CD4-positive, alpha-beta T cell treated with Interleukin-10 for 1 hour (primary cell): ENCODE results near the gene TARBP1.
"Not testable (repeated sequence)": the region's sequence is repeated elsewhere in the genome, so short reads cannot be mapped to it uniquely, and the experiment has no call there.

ENCODE experiments used
- DNase-seq: peaks from one replicate; pipeline ENCODE4 v3.0.0-alpha.2; 2020

TARBP1 gene

GRCh38 chr1:234430691-234431090 lies 48.3 kb downstream of the TARBP1 start:
- DNase-seq: no peak

- no peak for DNase-seq
Observed at GRCh38 chr1:234429434-234429806, 49.6 kb downstream of the TARBP1 start.

- DNase-seq: no peak
Observed at GRCh38 chr1:234427950-234428646, 50.9 kb downstream of the TARBP1 start.

- no peak for DNase-seq
Observed at GRCh38 chr1:234413990-234414389, 65.0 kb downstream of the TARBP1 start.

GRCh38 chr1:234413485-234413884 lies 65.5 kb downstream of the TARBP1 start:
- no peak for DNase-seq

GRCh38 chr1:234412830-234413229 lies 66.1 kb downstream of the TARBP1 start:
- no peak for DNase-seq

- DNase-seq: peak; percentile 66
Observed at GRCh38 chr1:234409328-234409727, 69.7 kb downstream of the TARBP1 start.

GRCh38 chr1:234408757-234409156 lies 70.2 kb downstream of the TARBP1 start:
- peak; percentile 70 for DNase-seq

- no peak for DNase-seq
Observed at GRCh38 chr1:234406871-234407270, 72.1 kb downstream of the TARBP1 start.

- DNase-seq: no peak
Observed at GRCh38 chr1:234405676-234406075, 73.3 kb downstream of the TARBP1 start.

- DNase-seq: no peak
Observed at GRCh38 chr1:234402939-234403338, 76.0 kb downstream of the TARBP1 start.

GRCh38 chr1:234401658-234402057 lies 77.3 kb downstream of the TARBP1 start:
- DNase-seq: no peak

- DNase-seq: peak; percentile 33
Observed at GRCh38 chr1:234400773-234401172, 78.2 kb downstream of the TARBP1 start.

- DNase-seq: not testable (repeated sequence)
Observed at GRCh38 chr1:234399515-234399914, 79.5 kb downstream of the TARBP1 start.

- DNase-seq: no peak
Observed at GRCh38 chr1:234398849-234399381, 80.1 kb downstream of the TARBP1 start.

- DNase-seq: no peak
Observed at GRCh38 chr1:234397732-234398131, 81.2 kb downstream of the TARBP1 start.

GRCh38 chr1:234396871-234397270 lies 82.1 kb downstream of the TARBP1 start:
- DNase-seq: no peak

- DNase-seq: no peak
Observed at GRCh38 chr1:234396092-234396491, 82.9 kb downstream of the TARBP1 start.

GRCh38 chr1:234395297-234395696 lies 83.7 kb downstream of the TARBP1 start:
- DNase-seq: no peak

- DNase-seq: no peak
Observed at GRCh38 chr1:234393190-234393589, 85.8 kb downstream of the TARBP1 start.

GRCh38 chr1:234388094-234388493 lies 90.9 kb downstream of the TARBP1 start:
- no peak for DNase-seq

GRCh38 chr1:234386122-234386521 lies 92.9 kb downstream of the TARBP1 start:
- no peak for DNase-seq

- no peak for DNase-seq
Observed at GRCh38 chr1:234381699-234382555, 97.1 kb downstream of the TARBP1 start.

- not testable (repeated sequence) for DNase-seq
Observed at GRCh38 chr1:234379591-234380109, 99.3 kb downstream of the TARBP1 start.
